NT2/D1 (cell line): ENCODE data around the gene PARK7.

Experiments
- YY1 ChIP-seq: IDR thresholded peaks from 2 replicates; pipeline ENCODE4 v1.6.1; 2011; ENCODE audit not compliant: insufficient read length, insufficient read depth
- ZNF274 ChIP-seq: IDR thresholded peaks from 2 replicates; pipeline ENCODE4 v1.6.1; 2011; ENCODE audit warnings: mild to moderate bottlenecking, low read depth, low read length

GRCh38 chr1:7967651-7968050 is 6.1 kb downstream of the PARK7 start:
- TF ChIP-seq ZNF274 (no peak), YY1 (no peak)
